ENCODE results near the gene FRMPD4. TPM values are rescaled to one million over a fixed set of nuclear protein-coding genes. Genes with fewer than 3 reads are reported as not detected.

Gene FRMPD4
- total RNA-seq, 1 experiment from 2014 or later, result not detected

DNA sequence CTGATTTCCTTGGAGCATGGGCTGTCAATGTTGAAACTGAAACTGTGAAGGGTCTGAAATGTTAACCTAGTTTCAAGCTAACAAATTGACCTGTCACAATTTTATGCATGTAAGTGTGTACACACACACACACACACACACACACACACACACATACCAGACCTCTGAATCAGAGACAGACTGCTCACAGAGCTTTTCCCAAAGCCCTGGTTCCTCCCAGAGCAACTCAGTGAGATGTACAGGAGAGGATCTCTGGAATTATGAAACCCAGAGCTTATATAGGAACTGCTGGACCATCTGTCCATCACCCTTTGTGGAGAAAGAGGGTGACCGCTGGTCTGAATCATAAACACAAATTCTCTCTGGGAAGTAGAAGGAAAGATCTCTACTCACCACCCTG is 424.8 kb downstream of the FRMPD4 start:
- Histone ChIP-seq H3F3A (ENCODE audit: insufficient read depth, low read depth) (no peaks in the 10 kb centered on the region), H4K20me1 (ENCODE audit: insufficient read depth) (no peaks in the 10 kb centered on the region), H2AFZ (no peak overlapping the region), H3K4me1 (replicated peaks; ENCODE audit: insufficient read depth) (no peaks in the 10 kb centered on the region), H3K79me2 (ENCODE audit: low read depth) (no peaks in the 10 kb centered on the region), H3K4me3 (no peak overlapping the region), H3K9me2 (ENCODE audit: insufficient read depth) (no peaks in the 10 kb centered on the region), H3K27ac (no peak overlapping the region), H3K4me2 (no peak overlapping the region), H3K36me3 (ENCODE audit: low read depth) (no peaks in the 10 kb centered on the region), H3K9me3 (ENCODE audit: insufficient read depth, low read depth) (no peaks in the 10 kb centered on the region), H3K27me3 (ENCODE audit: insufficient read depth, low read depth) (no peaks in the 10 kb centered on the region)
- intact Hi-C loops (cut with micrococcal nuclease; ENCODE audit: unreplicated experiment), result loop anchor here (10.0 kb wide), 1 partner anchor 142 kb away; no protein-coding TSS in a partner anchor
- DNase-seq, result no peak
- CTCF ChIA-PET, result no interaction called here
- no TSS peak for BruUV-seq (replicated peaks)
- no peak for TF ChIP-seq EZH2 (IDR thresholded peaks at IDR 0.05; ENCODE audit: low read depth)
- TF ChIP-seq, protein P1, sequence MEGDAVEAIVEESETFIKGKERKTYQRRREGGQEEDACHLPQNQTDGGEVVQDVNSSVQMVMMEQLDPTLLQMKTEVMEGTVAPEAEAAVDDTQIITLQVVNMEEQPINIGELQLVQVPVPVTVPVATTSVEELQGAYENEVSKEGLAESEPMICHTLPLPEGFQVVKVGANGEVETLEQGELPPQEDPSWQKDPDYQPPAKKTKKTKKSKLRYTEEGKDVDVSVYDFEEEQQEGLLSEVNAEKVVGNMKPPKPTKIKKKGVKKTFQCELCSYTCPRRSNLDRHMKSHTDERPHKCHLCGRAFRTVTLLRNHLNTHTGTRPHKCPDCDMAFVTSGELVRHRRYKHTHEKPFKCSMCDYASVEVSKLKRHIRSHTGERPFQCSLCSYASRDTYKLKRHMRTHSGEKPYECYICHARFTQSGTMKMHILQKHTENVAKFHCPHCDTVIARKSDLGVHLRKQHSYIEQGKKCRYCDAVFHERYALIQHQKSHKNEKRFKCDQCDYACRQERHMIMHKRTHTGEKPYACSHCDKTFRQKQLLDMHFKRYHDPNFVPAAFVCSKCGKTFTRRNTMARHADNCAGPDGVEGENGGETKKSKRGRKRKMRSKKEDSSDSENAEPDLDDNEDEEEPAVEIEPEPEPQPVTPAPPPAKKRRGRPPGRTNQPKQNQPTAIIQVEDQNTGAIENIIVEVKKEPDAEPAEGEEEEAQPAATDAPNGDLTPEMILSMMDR (conservative IDR thresholded peaks at IDR 0.05), result no peak
- POLR2A ChIA-PET (ENCODE audit: unreplicated experiment), result no interaction called here

DNA sequence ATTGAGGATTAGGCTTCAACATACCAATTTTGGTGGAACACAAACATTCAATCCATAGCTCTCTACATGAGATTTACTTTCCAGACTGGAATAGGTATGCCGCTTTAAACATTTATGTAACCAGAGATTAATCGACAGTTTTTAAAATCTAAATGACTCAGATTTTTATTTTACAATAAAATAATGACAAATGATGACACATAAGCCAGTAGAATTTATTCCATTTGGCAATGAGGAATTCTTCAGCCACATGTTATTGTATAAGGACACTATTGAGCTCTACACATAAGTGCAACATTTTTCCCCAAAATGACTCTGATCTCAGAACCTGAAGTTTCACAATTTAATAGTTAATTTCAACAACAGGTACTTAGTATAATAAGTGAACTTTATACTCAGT is 425.9 kb downstream of the FRMPD4 start:
- Histone ChIP-seq H3K27ac (no peak overlapping the region), H3K27me3 (ENCODE audit: insufficient read depth, low read depth) (no peaks in the 10 kb centered on the region), H3F3A (ENCODE audit: insufficient read depth, low read depth) (no peaks in the 10 kb centered on the region), H3K36me3 (ENCODE audit: low read depth) (no peaks in the 10 kb centered on the region), H3K4me3 (no peak overlapping the region), H3K4me2 (no peak overlapping the region), H3K9me3 (ENCODE audit: insufficient read depth, low read depth) (no peaks in the 10 kb centered on the region), H3K4me1 (replicated peaks; ENCODE audit: insufficient read depth) (no peaks in the 10 kb centered on the region), H2AFZ (no peak overlapping the region), H3K9me2 (ENCODE audit: insufficient read depth) (no peaks in the 10 kb centered on the region), H3K79me2 (ENCODE audit: low read depth) (no peaks in the 10 kb centered on the region), H4K20me1 (ENCODE audit: insufficient read depth) (no peaks in the 10 kb centered on the region)
- intact Hi-C loops (cut with micrococcal nuclease; ENCODE audit: unreplicated experiment), result loop anchor here (10.0 kb wide), 1 partner anchor 141 kb away; no protein-coding TSS in a partner anchor
- POLR2A ChIA-PET (ENCODE audit: unreplicated experiment), result no interaction called here
- TF ChIP-seq, protein P1 (conservative IDR thresholded peaks at IDR 0.05), result no peak
- no peak for TF ChIP-seq EZH2 (IDR thresholded peaks at IDR 0.05; ENCODE audit: low read depth)
- no TSS peak for BruUV-seq (replicated peaks)
- CTCF ChIA-PET, result no interaction called here
- DNase-seq, result no peak

DNA sequence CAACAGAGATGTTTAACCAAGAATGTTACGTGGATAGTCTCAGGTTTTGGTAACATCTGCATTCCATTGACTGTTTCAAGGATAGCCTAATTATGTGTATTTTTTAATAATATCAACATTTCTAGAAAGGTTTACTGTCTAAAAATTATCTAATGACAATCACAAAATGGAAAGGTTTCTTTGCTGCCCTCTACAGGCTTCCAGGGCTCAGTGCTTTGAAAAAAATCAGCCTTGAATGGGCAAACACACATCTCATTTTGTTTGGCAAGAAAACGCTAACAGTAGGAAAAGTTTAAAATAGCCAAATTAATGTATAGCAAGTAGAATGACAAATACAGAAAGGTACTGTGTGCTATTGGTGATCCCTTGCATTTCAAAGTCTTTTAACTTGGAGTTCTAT is 429.6 kb downstream of the FRMPD4 start:
- DNase-seq, result no peak
- H2AFZ ChIP-seq, result no peak overlapping the region
- H3K9me3 ChIP-seq (ENCODE audit: insufficient read depth, low read depth), result no peaks in the 10 kb centered on the region
- CTCF ChIA-PET, result no interaction called here
- intact Hi-C loops (cut with micrococcal nuclease; ENCODE audit: unreplicated experiment), result loop anchor here (10.0 kb wide), 1 partner anchor 137 kb away; no protein-coding TSS in a partner anchor
- H3K79me2 ChIP-seq (ENCODE audit: low read depth), result no peaks in the 10 kb centered on the region
- H3K4me1 ChIP-seq (replicated peaks; ENCODE audit: insufficient read depth), result no peaks in the 10 kb centered on the region
- no peak overlapping the region for H3K4me2 ChIP-seq
- POLR2A ChIA-PET (ENCODE audit: unreplicated experiment), result no interaction called here
- H4K20me1 ChIP-seq (ENCODE audit: insufficient read depth), result no peaks in the 10 kb centered on the region
- BruUV-seq (replicated peaks), result no TSS peak
- no peaks in the 10 kb centered on the region for H3K36me3 ChIP-seq (ENCODE audit: low read depth)
- no peak overlapping the region for H3K27ac ChIP-seq
- TF ChIP-seq, protein P1 (conservative IDR thresholded peaks at IDR 0.05), result peak; percentile 60
- no peak for TF ChIP-seq EZH2 (IDR thresholded peaks at IDR 0.05; ENCODE audit: low read depth)
- H3K27me3 ChIP-seq (ENCODE audit: insufficient read depth, low read depth), result no peaks in the 10 kb centered on the region
- H3K9me2 ChIP-seq (ENCODE audit: insufficient read depth), result no peaks in the 10 kb centered on the region
- H3K4me3 ChIP-seq, result no peak overlapping the region
- H3F3A ChIP-seq (ENCODE audit: insufficient read depth, low read depth), result no peaks in the 10 kb centered on the region

All from PC-9 (cell line).